Spleen (tissue), 11 donors: ENCODE measurements around the gene ENTPD3. TPM values are rescaled to one million over a fixed set of nuclear protein-coding genes. Genes with fewer than 3 reads are reported as not detected.
A peak's percentile ranks its signal among the peaks of the same experiment; 100 is the strongest.

Source experiments
- DNase-seq: peaks from one replicate; pipeline ENCODE4 v3.0.0-alpha.2; 2020
- H3K27ac ChIP-seq, 8 donors: fragments of 200-600 bp; sonication (generic) in 7 of 8; 1 replicate in 4 of 8; 2 replicates in 4 of 8; pipeline versions ENCODE4 v1.5.0 to v1.8.0; 2016 to 2021; ENCODE audit warnings: inconsistent platforms in 4 of 8, mild to moderate bottlenecking in 4 of 8, moderate library complexity in 1 of 8
- H3K27me3 ChIP-seq, 7 donors: fragments of 200-600 bp; sonication (generic) in 6 of 7; replicated peaks in 1 of 7; 1 replicate in 4 of 7; 2 replicates in 3 of 7; pipeline versions ENCODE4 v1.5.0 to v1.8.0; 2016 to 2021; ENCODE audit warnings: inconsistent platforms in 3 of 7, mild to moderate bottlenecking in 1 of 7
- H3K36me3 ChIP-seq, 6 donors: fragments of 200-600 bp; sonication (generic) in 5 of 6; 1 replicate in 4 of 6; 2 replicates in 2 of 6; pipeline versions ENCODE4 v1.5.0 to v1.8.0; 2016 to 2021; ENCODE audit warnings: inconsistent platforms in 2 of 6
- H3K4me1 ChIP-seq, 6 donors: fragments of 200-600 bp; sonication (generic) in 5 of 6; 1 replicate in 3 of 6; 2 replicates in 3 of 6; pipeline versions ENCODE4 v1.5.0 to v1.8.0; 2016 to 2021; ENCODE audit warnings: inconsistent platforms in 3 of 6
- H3K4me3 ChIP-seq, 8 donors: fragments of 200-600 bp; sonication (generic) in 7 of 8; 1 replicate in 4 of 8; 2 replicates in 4 of 8; pipeline versions ENCODE4 v1.5.0 to v1.8.0; 2016 to 2021; ENCODE audit warnings: inconsistent platforms in 4 of 8, mild to moderate bottlenecking in 4 of 8, moderate library complexity in 2 of 8
- H3K9me3 ChIP-seq, 8 donors: fragments of 200-600 bp; sonication (generic) in 7 of 8; 1 replicate in 4 of 8; 2 replicates in 4 of 8; pipeline versions ENCODE4 v1.5.0 to v1.8.0; 2016 to 2021; ENCODE audit warnings: inconsistent platforms in 4 of 8
- CTCF ChIP-seq, 11 experiments: fragments of 200-600 bp in 7 of 11; fragments of 450-650 bp in 4 of 11; sonication (generic) in 4 of 11; IDR thresholded peaks in 8 of 11; conservative IDR thresholded peaks in 3 of 11; 1 replicate in 7 of 11; 2 replicates in 4 of 11; pipeline versions ENCODE4 v1.4.0 to v1.8.0; 2016 to 2021; ENCODE audit warnings: antibody characterized with exemption in 11 of 11, inconsistent platforms in 4 of 11, mild to moderate bottlenecking in 1 of 11
- POLR2A ChIP-seq, 3 donors: fragments of 450-650 bp; IDR thresholded peaks; one replicate each; pipeline ENCODE4 v1.5.1; 2017; ENCODE audit warnings: antibody characterized with exemption in 3 of 3, mild to moderate bottlenecking in 1 of 3
- POLR2AphosphoS5 ChIP-seq, 3 donors: sonication (generic); formaldehyde crosslinking; IDR thresholded peaks; one replicate each; pipeline ENCODE4 v1.5.1; 2017; ENCODE audit warnings: antibody characterized with exemption in 3 of 3
- WGBS, 5 donors: extraction: QIAGEN DNeasy Blood & Tissue Kit in 3 of 5; methylation state at CpG; one replicate each; pipeline versions ENCODE4 v1.1.5 to v1.1.7; 2013 to 2018; 5-methylcytosine and 5-hydroxymethylcytosine counted together
- intact Hi-C: fragments of 100-400 bp; cut with DNase I; formaldehyde crosslinking; loops from one replicate; pipeline ENCODE4 v1.15.0; 2023; ENCODE audit warnings: low total_unique reads
- polyA plus RNA-seq, 3 donors: library from polyadenylated mRNA; stranded (reverse); fragments of 200-250 nt; gene quantifications; one replicate each; pipeline ENCODE4 v1.2.1, GENCODE V29; 2013
- total RNA-seq, 7 donors: library from RNA; depleted of rRNA in 3 of 7; stranded (reverse); fragments of >200 nt in 3 of 7; fragmentation: NEBNext Ultra II Directional in 4 of 7; extraction: Animal tissue kit (Norgen Biotek cat#: 25700) in 4 of 7; gene quantifications; one replicate each; pipeline versions ENCODE4 v1.1.0 to v1.2.1, GENCODE V29; 2016 to 2021
- donor health status: healthy with polysubstance abuse.
- donor health status: DM: no; HTN: no; CAD: no; lungs with moderate emphysema.
- donor health status: DM: no; HTN: no; CAD: no.
- donor health status: Bipolar disorder and iron deficiency.
- donor health status: healthy.
- donor health status: DM: no; HTN: no; CAD: no.
- donor health status: DM: yes; HTN: yes; CAD: no.

Gene ENTPD3
- total and polyA plus RNA-seq, 10 donors, result 0.32 to 4.8 (median 1.9) TPM

- no peaks in the 10 kb centered on the region for H3K9me3 ChIP-seq
- H3K4me3 ChIP-seq, result no peak overlapping the region
- 91 to 97% (median 94%) methylated on average over 4 of the region's 4 CpGs for WGBS, 5 donors
- H3K4me1 ChIP-seq, result peaks cover 0 to 17% (median 0%) of the 10 kb centered on the region in 6 donors
- peaks cover 0 to 47% (median 21%) of the 10 kb centered on the region in 6 donors for H3K36me3 ChIP-seq
- intact Hi-C loops, result no loop called here
- TF ChIP-seq POLR2AphosphoS5 (IDR thresholded peaks at IDR 0.05), result no peak
- no peak for TF ChIP-seq POLR2A (IDR thresholded peaks at IDR 0.05)
- TF ChIP-seq CTCF (IDR thresholded peaks at IDR 0.05 in 8 of 11, conservative IDR thresholded peaks at IDR 0.05 in 3 of 11), result no peak
- H3K27me3 ChIP-seq, result no peaks in the 10 kb centered on the region
- H3K27ac ChIP-seq, result no peak overlapping the region
- DNase-seq, result no peak
These were observed 81.0 kb downstream of the ENTPD3 start for GRCh38 chr3:40468018-40468417.

- H3K27me3 ChIP-seq, result no peaks in the 10 kb centered on the region
- no peaks in the 10 kb centered on the region for H3K4me1 ChIP-seq
- no peak overlapping the region for H3K27ac ChIP-seq
- H3K9me3 ChIP-seq, result no peaks in the 10 kb centered on the region
- intact Hi-C loops, result no loop called here
- TF ChIP-seq CTCF (IDR thresholded peaks at IDR 0.05 in 8 of 11, conservative IDR thresholded peaks at IDR 0.05 in 3 of 11) (no peak), POLR2A (IDR thresholded peaks at IDR 0.05) (no peak), POLR2AphosphoS5 (IDR thresholded peaks at IDR 0.05) (no peak)
- WGBS, 5 donors, result 91 to 96% (median 93%) methylated on average over 4 of the region's 4 CpGs
- peaks cover 0 to 20% (median under 1%) of the 10 kb centered on the region in 6 donors for H3K36me3 ChIP-seq
- H3K4me3 ChIP-seq, result no peak overlapping the region
- DNase-seq, result no peak
These were observed 83.7 kb downstream of the ENTPD3 start for GRCh38 chr3:40470701-40471100.

- peaks cover 4 to 29% (median 11%) of the 10 kb centered on the region in 6 donors for H3K4me1 ChIP-seq
- TF ChIP-seq POLR2A (IDR thresholded peaks at IDR 0.05) (no peak), POLR2AphosphoS5 (IDR thresholded peaks at IDR 0.05) (peak; percentile 67 to 81 (median 72))
- intact Hi-C loops, result no loop called here
- DNase-seq, result peak; percentile 94
- WGBS, 5 donors, result 7 to 12% (median 8%) methylated on average over 45 to 48 of the region's 48 CpGs
- H3K27ac ChIP-seq, result peak within 1 kb of the TSS; percentile 73 to 89 (median 86)
- H3K27me3 ChIP-seq, result no peaks in the 10 kb centered on the region
- no peaks in the 10 kb centered on the region for H3K9me3 ChIP-seq
- peak within 1 kb of the TSS; percentile 62 to 78 (median 68) for H3K4me3 ChIP-seq
- peaks cover 0 to 35% (median 14%) of the 10 kb centered on the region in 6 donors for H3K36me3 ChIP-seq
These were observed 89.8 kb downstream of the ENTPD3 start, which contains the start of gene ZNF619 for GRCh38 chr3:40476478-40477470. ZNF619 (plus strand) TSS chr3:40477122; CDS start chr3:40477980, 858 bp downstream.

GRCh38 chr3:40477666-40478065, 90.7 kb downstream of the ENTPD3 start:
- 53 to 65% (median 60%) methylated on average over 4 of the region's 4 CpGs for WGBS, 5 donors
- H3K27me3 ChIP-seq, result no peaks in the 10 kb centered on the region
- intact Hi-C loops, result no loop called here
- DNase-seq, result no peak
- peak overlapping the region in 5 of 8 donors; percentile 86 to 89 (median 87) for H3K27ac ChIP-seq
- peaks cover 2 to 44% (median 23%) of the 10 kb centered on the region in 6 donors for H3K36me3 ChIP-seq
- H3K4me1 ChIP-seq, result peaks cover 4 to 29% (median 11%) of the 10 kb centered on the region in 6 donors
- H3K9me3 ChIP-seq, result no peaks in the 10 kb centered on the region
- TF ChIP-seq POLR2A (IDR thresholded peaks at IDR 0.05), result no peak
- TF ChIP-seq CTCF (IDR thresholded peaks at IDR 0.05 in 8 of 11, conservative IDR thresholded peaks at IDR 0.05 in 3 of 11), result no peak
- TF ChIP-seq POLR2AphosphoS5 (IDR thresholded peaks at IDR 0.05), result no peak
- H3K4me3 ChIP-seq, result peak overlapping the region; percentile 62 to 78 (median 68)

Other genes starting within 250 kb of the ENTPD3 start
- gene EIF1B, start 77.5 kb upstream of the ENTPD3 start, total RNA-seq, result 10 to 100 TPM; 46.0 to 65.1 (median 54.1) TPM
- 10 to 100 TPM; 45.8 to 82.9 (median 51.1) TPM for gene EIF1B, start 77.5 kb upstream of the ENTPD3 start, polyA plus RNA-seq
- 1,000 to 10,000 TPM in 4 of 7 donors, 100 to 1,000 TPM in 3; 292 to 1,528 (median 1,249) TPM for gene RPL14, start 70.2 kb downstream of the ENTPD3 start, total RNA-seq
- gene RPL14, start 70.2 kb downstream of the ENTPD3 start, polyA plus RNA-seq, result 1,000 to 10,000 TPM; 1,406 to 2,856 (median 2,495) TPM
- 10 to 100 TPM in 6 of 7 donors, 1 to 10 TPM in 1; 8.5 to 20.3 (median 12.8) TPM for gene ZNF619, start 89.9 kb downstream of the ENTPD3 start, total RNA-seq
- gene ZNF619, start 89.9 kb downstream of the ENTPD3 start, polyA plus RNA-seq, result 1 to 10 TPM in 2 of 3 donors, under 1 TPM in 1; 0.89 to 2.4 (median 1.0) TPM
- 1 to 10 TPM; 1.8 to 7.4 (median 5.9) TPM for gene ZNF620, start 118.9 kb downstream of the ENTPD3 start, total RNA-seq
- 1 to 10 TPM; 1.2 to 2.4 (median 1.9) TPM for gene ZNF620, start 118.9 kb downstream of the ENTPD3 start, polyA plus RNA-seq
- 10 to 100 TPM; 18.0 to 28.0 (median 21.6) TPM for gene ZNF621, start 137.8 kb downstream of the ENTPD3 start, total RNA-seq
- gene ZNF621, start 137.8 kb downstream of the ENTPD3 start, polyA plus RNA-seq, result 10 to 100 TPM in 2 of 3 donors, 1 to 10 TPM in 1; 7.3 to 11.8 (median 10.0) TPM